Sciatic nerve (tissue), 2 donors: ENCODE data around the gene ANAPC13. TPM values are rescaled to one million over a fixed set of nuclear protein-coding genes. Genes with fewer than 3 reads are reported as not detected.

Source experiments
- ATAC-seq: fragments of 200-7000 bp; cut with Tn5 transposase; one replicate; pipeline ENCODE4 v1.9.1; 2020; ENCODE audit warnings: mild to moderate bottlenecking, moderate library complexity
- DNase-seq: peaks from one replicate; pipeline ENCODE4 v3.0.0-alpha.2; 2020; ENCODE audit warnings: low spot score
- intact Hi-C: fragments of 100-400 bp; cut with DNase I; formaldehyde crosslinking; loops from one replicate; pipeline ENCODE4 v1.14.2; 2022
- total RNA-seq: library from RNA; stranded (reverse); fragmentation: NEBNext Ultra II Directional; extraction: Animal tissue kit (Norgen Biotek cat#: 25700); gene quantifications from one replicate; pipeline ENCODE4 v1.2.1, GENCODE V29; 2021
- donor health status: DM: no; HTN: no; CAD: no.
- donor health status: DM: no; HTN: no; CAD: no.

ANAPC13 gene
- total RNA-seq, 1 donor from 2014 or later = 39.1 TPM

DNA sequence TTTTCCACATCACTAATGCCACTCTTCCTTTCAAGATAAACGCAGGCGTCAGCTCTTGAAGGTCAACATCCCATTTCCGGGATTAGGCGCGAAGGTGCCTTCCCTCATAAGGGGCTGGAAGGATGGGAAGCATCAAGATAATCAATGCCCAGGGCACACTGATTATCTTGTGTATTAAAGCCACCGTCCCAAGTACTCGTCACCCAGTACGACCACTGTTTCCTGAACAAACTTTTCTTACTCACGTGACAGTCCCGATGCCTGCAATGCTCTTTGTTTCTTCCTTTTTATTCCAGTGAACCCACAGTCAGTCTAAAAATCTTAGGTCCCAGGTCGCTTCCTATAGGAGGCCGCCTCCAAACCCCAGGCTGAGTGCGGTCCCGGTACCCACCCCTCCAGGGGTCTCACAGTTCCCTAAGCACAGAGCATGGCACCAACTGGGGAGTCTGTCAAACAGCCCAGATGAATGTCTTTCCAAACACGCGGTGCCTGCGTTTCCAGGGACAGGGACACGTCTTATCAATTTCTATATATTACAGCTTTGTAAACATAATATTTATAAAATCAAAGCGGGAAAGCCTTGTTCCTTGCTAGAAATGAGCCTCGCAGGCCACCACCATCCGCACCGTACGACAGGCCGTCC lies 589 bp downstream of the ANAPC13 start:
- DNase-seq = peak; percentile 94
- intact Hi-C loops = no loop called here
- peak; percentile 22 for ATAC-seq

GRCh38 chr3:134483195-134483900 lies 2.4 kb downstream of the ANAPC13 start:
- intact Hi-C loops = no loop called here
- DNase-seq (no peak), ATAC-seq (no peak)

DNA sequence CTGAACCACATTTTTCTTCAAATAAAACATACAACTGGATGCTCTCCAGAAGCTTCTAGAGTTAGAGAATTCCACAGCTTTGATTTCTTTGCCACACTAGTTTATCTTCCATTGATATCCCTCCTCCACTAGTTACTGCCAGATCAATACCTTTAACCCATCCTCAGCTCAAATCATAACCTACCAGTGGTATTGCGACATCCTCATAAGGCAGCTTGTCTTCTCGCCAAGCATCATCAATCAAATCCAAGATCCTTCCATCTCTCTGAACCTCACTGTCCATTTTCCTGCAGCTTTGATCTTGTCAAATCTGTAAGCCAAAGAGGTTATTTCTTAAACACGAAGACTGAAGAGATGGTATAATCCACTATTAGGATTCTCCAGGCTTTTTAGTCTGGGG lies 3.2 kb downstream of the ANAPC13 start:
- no peak for ATAC-seq
- DNase-seq = no peak
- intact Hi-C loops = no loop called here

- intact Hi-C loops = no loop called here
- ATAC-seq (no peak), DNase-seq (no peak)
These were observed 4.6 kb downstream of the ANAPC13 start for GRCh38 chr3:134481166-134481565.

- no peak for ATAC-seq
- no peak for DNase-seq
- intact Hi-C loops = no loop called here
These were observed 5.2 kb downstream of the ANAPC13 start for GRCh38 chr3:134480546-134480945.

GRCh38 chr3:134477938-134478337 lies 7.8 kb downstream of the ANAPC13 start:
- intact Hi-C loops = loop anchor here (10.0 kb wide), 2 partner anchors 103 to 263 kb away; partner anchors contain the start of gene AMOTL2
- no peak for DNase-seq

GRCh38 chr3:134477002-134477401 lies 8.8 kb downstream of the ANAPC13 start:
- ATAC-seq (no peak), DNase-seq (no peak)
- intact Hi-C loops = loop anchor here (10.0 kb wide), 2 partner anchors 102 to 262 kb away; partner anchors contain the start of gene AMOTL2

More at GRCh38 chr3:134477938-134478337, 7.8 kb downstream of the ANAPC13 start:
- ATAC-seq = no peak

DNA sequence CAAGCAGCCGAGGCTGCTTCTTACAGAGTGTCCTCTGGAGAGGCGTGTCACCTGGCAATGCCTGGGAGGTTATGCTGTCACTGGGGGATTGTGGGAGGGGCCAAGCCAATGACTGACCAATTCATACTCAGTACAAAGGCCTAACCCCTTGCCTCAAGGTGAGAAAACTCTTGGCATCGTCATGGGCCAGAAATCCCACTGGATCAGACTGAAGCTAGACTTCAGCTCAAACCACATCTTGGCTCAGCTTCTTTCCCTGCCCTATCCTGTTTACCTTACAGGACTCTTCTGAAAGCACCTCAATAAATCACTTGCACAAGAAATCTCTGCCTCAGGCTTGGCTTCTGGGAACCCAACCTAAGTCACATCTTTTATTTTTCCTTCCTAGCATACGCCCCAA lies 9.5 kb downstream of the ANAPC13 start:
- intact Hi-C loops = loop anchor here (10.0 kb wide), 2 partner anchors 102 to 262 kb away; partner anchors contain the start of gene AMOTL2
- no peak for DNase-seq
- ATAC-seq = no peak

DNA sequence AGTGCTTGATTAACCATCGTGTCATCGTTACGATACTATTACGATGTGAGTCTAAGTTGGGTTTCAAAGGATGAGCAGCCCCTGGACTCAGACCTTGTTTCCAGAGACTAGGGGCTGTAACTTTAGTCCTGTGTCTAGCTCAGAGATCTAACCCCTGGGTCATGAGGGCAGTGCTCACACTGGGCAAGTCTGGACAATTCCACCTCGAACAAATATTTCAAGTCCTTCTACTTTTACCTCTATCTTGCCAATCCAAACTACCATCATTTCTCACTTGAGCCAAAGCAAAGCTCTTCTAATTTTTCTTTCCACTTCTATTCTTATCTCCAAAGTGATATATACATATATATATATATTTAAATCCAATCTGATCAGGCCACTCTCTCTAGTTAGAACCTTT lies 10.8 kb downstream of the ANAPC13 start:
- ATAC-seq (no peak), DNase-seq (no peak)
- intact Hi-C loops = loop anchor here (2.0 to 10.0 kb wide), 3 partner anchors 100 to 260 kb away; partner anchors contain the start of gene AMOTL2

- intact Hi-C loops = loop anchor here (2.0 to 10.0 kb wide), 3 partner anchors 99 to 259 kb away; partner anchors contain the start of gene AMOTL2
- ATAC-seq = peak; percentile 84
- DNase-seq = peak; percentile 91
These were observed 11.8 kb downstream of the ANAPC13 start for GRCh38 chr3:134473868-134474546.

DNA sequence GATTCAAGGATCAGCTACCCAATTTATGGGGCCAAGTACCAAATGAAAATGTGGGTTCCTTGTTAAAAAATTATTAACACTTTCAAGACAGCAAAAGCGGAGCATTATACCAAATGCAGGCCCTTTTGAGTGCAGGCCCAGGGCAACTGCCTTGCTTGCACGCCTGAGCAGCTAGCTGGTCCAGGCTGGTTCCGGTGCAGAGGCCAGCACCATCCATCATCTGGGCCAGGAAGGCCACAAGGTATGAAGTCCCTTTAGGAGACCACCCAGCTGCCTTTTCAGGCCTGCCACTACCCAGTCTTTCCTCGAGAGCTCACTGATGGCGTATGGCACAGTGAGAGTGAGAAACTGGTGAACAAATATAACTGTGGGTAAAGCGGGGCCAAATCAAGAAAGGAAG lies 13.0 kb downstream of the ANAPC13 start:
- no peak for DNase-seq
- ATAC-seq = no peak
- intact Hi-C loops = loop anchor here (10.0 kb wide), 2 partner anchors 98 to 258 kb away; partner anchors contain the start of gene AMOTL2

DNA sequence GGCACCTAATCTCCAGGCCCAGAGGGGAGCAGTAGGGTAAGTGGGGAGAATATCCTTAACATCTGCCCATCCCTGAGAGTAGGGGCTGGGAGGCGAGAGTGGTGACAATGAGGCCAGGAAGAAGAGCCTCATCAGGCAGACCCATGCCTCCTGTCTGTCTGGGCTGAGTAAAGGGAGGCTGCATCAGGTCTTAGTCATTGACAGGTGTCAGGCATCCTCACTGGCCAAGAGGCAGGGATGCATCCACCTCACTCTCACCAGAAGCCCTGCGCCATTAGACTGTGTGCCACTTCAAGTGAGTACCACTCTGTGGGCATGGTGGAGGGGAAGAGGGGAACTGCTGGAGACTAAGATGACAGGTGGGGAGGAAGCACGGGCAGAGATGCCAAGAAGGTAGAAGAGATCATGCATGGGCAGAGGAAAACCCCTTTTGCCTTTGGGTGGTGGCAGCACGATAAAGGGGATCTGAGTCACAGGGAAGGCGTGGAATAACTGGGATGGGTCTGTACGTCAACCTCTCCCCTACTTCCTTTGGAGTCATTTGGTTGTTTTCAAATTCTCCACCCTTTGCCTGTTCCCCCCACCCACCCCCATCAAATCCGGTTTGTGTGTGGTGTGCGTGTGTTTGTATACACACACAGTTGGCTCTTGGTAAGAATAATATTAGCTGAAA lies 14.1 kb downstream of the ANAPC13 start:
- ATAC-seq = no peak
- intact Hi-C loops = loop anchor here (10.0 kb wide), 2 partner anchors 97 to 257 kb away; partner anchors contain the start of gene AMOTL2
- DNase-seq = no peak

DNA sequence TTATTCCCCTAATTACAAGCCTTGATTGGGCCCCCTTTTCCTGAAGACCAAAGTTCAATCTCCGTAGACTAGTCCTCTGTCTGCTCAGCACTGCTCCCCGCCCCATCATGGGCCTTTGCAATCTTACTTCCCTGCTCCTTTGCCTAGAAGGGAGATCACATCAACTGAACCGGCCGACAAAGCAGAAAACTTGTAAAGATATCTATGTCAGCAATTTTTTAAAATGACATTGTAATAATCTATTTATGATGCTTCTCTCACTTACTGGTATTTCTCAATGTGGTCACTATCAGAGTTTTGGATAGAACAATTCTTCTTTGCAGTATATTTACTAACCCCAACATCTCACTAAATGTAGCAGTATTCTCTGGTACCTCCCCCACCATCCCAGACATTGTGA lies 17.3 kb downstream of the ANAPC13 start:
- no peak for ATAC-seq
- intact Hi-C loops = no loop called here
- no peak for DNase-seq

DNA sequence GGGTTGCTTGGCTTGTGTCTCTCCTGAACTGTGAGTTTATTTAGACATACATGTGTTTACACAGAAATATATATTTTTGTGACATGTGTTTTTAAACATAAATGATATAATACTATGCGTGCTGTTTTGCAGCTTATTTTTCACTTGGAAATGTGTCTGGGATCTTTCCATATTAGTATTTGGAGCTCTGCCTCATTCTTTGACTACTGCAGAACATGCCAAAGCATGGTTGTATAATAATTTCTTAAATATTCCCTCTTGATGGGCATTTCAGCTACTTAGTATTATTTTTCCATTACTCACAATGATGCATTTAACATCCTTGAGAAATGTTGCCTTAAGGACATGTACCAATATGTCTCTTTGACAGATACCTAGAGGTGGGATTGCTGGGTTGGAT lies 19.5 kb downstream of the ANAPC13 start:
- intact Hi-C loops = no loop called here
- no peak for DNase-seq
- ATAC-seq = no peak

- ATAC-seq = peak; percentile 40
- intact Hi-C loops = no loop called here
- no peak for DNase-seq
These were observed 21.0 kb downstream of the ANAPC13 start for GRCh38 chr3:134464689-134465365.

DNA sequence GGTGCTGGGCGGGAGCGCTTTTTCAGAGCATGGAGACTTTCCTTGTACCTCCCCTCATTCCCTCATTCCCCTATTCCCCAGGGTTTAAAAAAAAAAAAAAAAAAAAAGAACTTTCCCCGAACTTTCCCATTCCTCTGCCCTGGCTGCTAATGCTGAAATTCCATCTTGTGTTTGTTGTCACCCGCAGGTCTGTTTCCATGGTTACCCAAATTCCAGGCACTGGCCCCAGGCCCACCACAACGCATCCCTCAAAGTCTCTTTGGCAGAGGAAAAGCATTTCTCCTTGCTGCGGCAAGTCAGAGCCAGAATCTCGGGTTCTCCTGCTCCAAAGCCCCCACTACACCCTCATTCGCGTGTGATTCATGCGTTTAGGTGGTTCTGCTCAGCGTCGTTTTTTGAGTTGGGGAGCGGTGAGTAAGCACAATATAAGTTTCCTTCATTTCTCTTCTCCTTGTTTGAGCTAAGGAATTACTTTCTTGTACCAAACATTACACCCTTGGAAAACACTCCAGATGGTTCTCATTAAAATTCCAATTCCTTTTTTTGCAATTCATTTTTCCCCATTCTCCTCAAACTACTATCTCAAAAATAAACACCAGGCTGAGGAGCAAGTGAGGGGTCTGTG lies 21.6 kb downstream of the ANAPC13 start:
- DNase-seq = peak; percentile 89
- intact Hi-C loops = no loop called here

GRCh38 chr3:134463676-134464063 lies 22.1 kb downstream of the ANAPC13 start:
- ATAC-seq = peak; percentile 1
- no peak for DNase-seq
- intact Hi-C loops = no loop called here

More for the DNA sequence above, 21.6 kb downstream of the ANAPC13 start:
- peak; percentile 95 for ATAC-seq

- DNase-seq (no peak), ATAC-seq (peak; percentile 48)
- intact Hi-C loops = no loop called here
These were observed 23.3 kb downstream of the ANAPC13 start for GRCh38 chr3:134462331-134462941.
